NCI-H2107 treated with DMSO at 0.1 percent for 48 hours (cell line): ENCODE data around the gene OR13C9.
"Not testable (repeated sequence)": the region's sequence is repeated elsewhere in the genome, so short reads cannot be mapped to it uniquely, and the experiment has no call there.

Experiments
- DNase-seq: peaks from one replicate; lab custom pipeline; 2025; ENCODE audit not compliant: unreplicated experiment; lab: John Stamatoyannopoulos, UW

OR13C9 gene

GRCh38 chr9:104618104-104618503, at the start of gene OR13C9:
TSS of gene OR13C9 (minus strand) at chr9:104618204. CDS start at chr9:104618204, 0 bp downstream.
- DNase-seq = no peak

- DNase-seq = no peak
These were observed 40.6 kb upstream of the OR13C9 start for GRCh38 chr9:104658496-104659195.

- DNase-seq = no peak
These were observed 17.5 kb upstream of the OR13C9 start for GRCh38 chr9:104635456-104635855.

- DNase-seq = no peak
These were observed 16.0 kb upstream of the OR13C9 start for GRCh38 chr9:104633976-104634520.

- not testable (repeated sequence) for DNase-seq
These were observed 8.0 kb upstream of the OR13C9 start for GRCh38 chr9:104625964-104626363.

- no peak for DNase-seq
These were observed 586 bp downstream of the OR13C9 start for GRCh38 chr9:104617418-104617817.

GRCh38 chr9:104611213-104611612, 6.8 kb downstream of the OR13C9 start:
- DNase-seq = no peak

- no peak for DNase-seq
These were observed 9.7 kb downstream of the OR13C9 start for GRCh38 chr9:104608336-104608735.

- no peak for DNase-seq
These were observed 11.9 kb downstream of the OR13C9 start for GRCh38 chr9:104606152-104606551.

- not testable (repeated sequence) for DNase-seq
These were observed 12.5 kb downstream of the OR13C9 start, which contains the start of gene OR13C2 for GRCh38 chr9:104605527-104605926. TSS of gene OR13C2 (minus strand) at chr9:104605627. CDS start at chr9:104605627, 0 bp downstream.

GRCh38 chr9:104604801-104605200, 13.2 kb downstream of the OR13C9 start:
- no peak for DNase-seq

GRCh38 chr9:104599313-104599712, 18.7 kb downstream of the OR13C9 start, which contains the start of gene OR13C5:
TSS of gene OR13C5 (minus strand) at chr9:104599413. CDS start at chr9:104599413, 0 bp downstream.
- DNase-seq = not testable (repeated sequence)

- not testable (repeated sequence) for DNase-seq
These were observed 19.3 kb downstream of the OR13C9 start for GRCh38 chr9:104598749-104599148.

GRCh38 chr9:104589626-104590025, 28.4 kb downstream of the OR13C9 start:
- no peak for DNase-seq

GRCh38 chr9:104586496-104587180, 31.4 kb downstream of the OR13C9 start:
- DNase-seq = no peak

- no peak for DNase-seq
These were observed 37.4 kb downstream of the OR13C9 start for GRCh38 chr9:104580562-104580961.

GRCh38 chr9:104577263-104577662, 40.7 kb downstream of the OR13C9 start:
- no peak for DNase-seq

- no peak for DNase-seq
These were observed 42.5 kb downstream of the OR13C9 start for GRCh38 chr9:104575456-104575855.

GRCh38 chr9:104572612-104573011, 45.4 kb downstream of the OR13C9 start:
- DNase-seq = no peak

GRCh38 chr9:104568868-104569267, 49.1 kb downstream of the OR13C9 start, which contains the start of gene OR13C8:
TSS of gene OR13C8 (plus strand) at chr9:104569168. CDS start at chr9:104569168, 0 bp downstream.
- no peak for DNase-seq
